Activated CD4-positive, alpha-beta memory T cell treated with anti-CD3 and anti-CD28 coated beads for 36 hours (primary cell): ENCODE data around the gene SLC9A7. TPM values are rescaled to one million over a fixed set of nuclear protein-coding genes. Genes with fewer than 3 reads are reported as not detected.
"Not testable (repeated sequence)": the region's sequence is repeated elsewhere in the genome, so short reads cannot be mapped to it uniquely, and the experiment has no call there.

Source experiments
- CTCF ChIA-PET: fragments of 350-600 bp; sonication (Branson Sonifier 250); formaldehyde crosslinking; loops from one replicate; lab custom pipeline; 2021; ENCODE audit warnings: antibody characterized with exemption, inconsistent platforms; lab: Charles Lee
- POLR2A ChIA-PET: fragments of 350-600 bp; sonication (Branson Sonifier 250); formaldehyde crosslinking; loops from one replicate; lab custom pipeline; 2021; ENCODE audit warnings: antibody characterized with exemption; lab: Charles Lee
- DNase-seq: peaks from one replicate; pipeline ENCODE4 v3.0.0-alpha.2; 2020
- H3K27ac Mint-ChIP-seq: one replicate; pipeline ENCODE4 v1.8.0; 2021; ENCODE audit warnings: mixed read lengths
- H3K27me3 Mint-ChIP-seq: one replicate; pipeline ENCODE4 v1.8.0; 2021; ENCODE audit warnings: mixed read lengths
- H3K36me3 Mint-ChIP-seq: one replicate; pipeline ENCODE4 v1.8.0; 2021; ENCODE audit warnings: mixed read lengths
- H3K4me1 Mint-ChIP-seq: one replicate; pipeline ENCODE4 v1.8.0; 2021; ENCODE audit warnings: low read depth, mixed read lengths
- H3K4me3 Mint-ChIP-seq: one replicate; pipeline ENCODE4 v1.8.0; 2021; ENCODE audit warnings: mild to moderate bottlenecking, mixed read lengths
- H3K9me3 Mint-ChIP-seq: one replicate; pipeline ENCODE4 v1.8.0; 2021; ENCODE audit warnings: mixed read lengths
- intact Hi-C: fragments of 100-400 bp; cut with micrococcal nuclease; formaldehyde crosslinking; loops from one replicate; pipeline ENCODE4 v1.15.1; 2023
- total RNA-seq, 2 experiments: library from RNA; stranded (reverse); gene quantifications; one replicate each; pipeline ENCODE4 v1.2.3, GENCODE V29; 2021

The SLC9A7 gene
- total RNA-seq, result 10 to 100 TPM; 17.7 to 17.8 TPM

GRCh38 chrX:46758956-46759644 lies at the start of gene SLC9A7:
TSS of gene SLC9A7 (minus strand) at chrX:46759118. CDS start at chrX:46759029, 89 bp downstream.
- DNase-seq, result peak; percentile 87
- H3K9me3 Mint-ChIP-seq, result no peaks in the 10 kb centered on the region
- intact Hi-C loops, result loop anchor here (1.0 to 5.0 kb wide), 5 partner anchors 33 to 334 kb away; partner anchors contain the start of gene RP2
- H3K27me3 Mint-ChIP-seq, result peaks cover 3% of the 10 kb centered on the region
- ChIA-PET CTCF (interaction anchor here (0.6 to 3.5 kb wide), 6 partner anchors 10 to 272 kb away, joined by 3 to 32 read pairs (median 6); no protein-coding TSS in a partner anchor), POLR2A (interaction anchor here (1.2 kb wide), 1 partner anchor 77 kb away, joined by 4 read pairs; the partner anchor contains the start of gene RP2)
- H3K4me3 Mint-ChIP-seq, result peak within 1 kb of the TSS; percentile 94
- peak within 1 kb of the TSS; percentile 79 for H3K27ac Mint-ChIP-seq
- peaks cover 4% of the 10 kb centered on the region for H3K36me3 Mint-ChIP-seq
- H3K4me1 Mint-ChIP-seq, result peaks cover 29% of the 10 kb centered on the region

- CTCF ChIA-PET, result no interaction called here
- H3K4me1 Mint-ChIP-seq, result no peaks in the 10 kb centered on the region
- H3K36me3 Mint-ChIP-seq, result no peaks in the 10 kb centered on the region
- H3K4me3 Mint-ChIP-seq, result no peak overlapping the region
- H3K9me3 Mint-ChIP-seq, result no peaks in the 10 kb centered on the region
- POLR2A ChIA-PET, result no interaction called here
- no peaks in the 10 kb centered on the region for H3K27me3 Mint-ChIP-seq
- no peak overlapping the region for H3K27ac Mint-ChIP-seq
- intact Hi-C loops, result no loop called here
- no peak for DNase-seq
Measured at GRCh38 chrX:46805270-46805669, 46.4 kb upstream of the SLC9A7 start.

GRCh38 chrX:46803140-46803539 lies 44.2 kb upstream of the SLC9A7 start:
- Mint-ChIP-seq H3K4me1 (no peaks in the 10 kb centered on the region), H3K9me3 (no peaks in the 10 kb centered on the region), H3K27me3 (no peaks in the 10 kb centered on the region), H3K36me3 (no peaks in the 10 kb centered on the region), H3K27ac (no peak overlapping the region), H3K4me3 (no peak overlapping the region)
- intact Hi-C loops, result no loop called here
- CTCF ChIA-PET, result no interaction called here
- DNase-seq, result no peak
- POLR2A ChIA-PET, result no interaction called here

- H3K9me3 Mint-ChIP-seq, result no peaks in the 10 kb centered on the region
- H3K36me3 Mint-ChIP-seq, result no peaks in the 10 kb centered on the region
- peaks cover 19% of the 10 kb centered on the region for H3K4me1 Mint-ChIP-seq
- H3K27me3 Mint-ChIP-seq, result no peaks in the 10 kb centered on the region
- CTCF ChIA-PET, result interaction anchor here (0.6 to 4.6 kb wide), 16 partner anchors 12 to 388 kb away, joined by 3 to 32 read pairs (median 4); partner anchors contain the start of gene SLC9A7
- no peak overlapping the region for H3K4me3 Mint-ChIP-seq
- DNase-seq, result peak; percentile 84
- POLR2A ChIA-PET, result no interaction called here
- no peak overlapping the region for H3K27ac Mint-ChIP-seq
- intact Hi-C loops, result loop anchor here (1.0 to 10.0 kb wide), 2 partner anchors 37 to 82 kb away; partner anchors contain the start of gene SLC9A7
Measured at GRCh38 chrX:46796574-46797191, 37.8 kb upstream of the SLC9A7 start.

GRCh38 chrX:46793386-46794143 lies 34.6 kb upstream of the SLC9A7 start:
- CTCF ChIA-PET, result no interaction called here
- no peak overlapping the region for H3K27ac Mint-ChIP-seq
- DNase-seq, result no peak
- H3K9me3 Mint-ChIP-seq, result no peaks in the 10 kb centered on the region
- no peak overlapping the region for H3K4me3 Mint-ChIP-seq
- H3K27me3 Mint-ChIP-seq, result no peaks in the 10 kb centered on the region
- POLR2A ChIA-PET, result no interaction called here
- intact Hi-C loops, result loop anchor here (5.0 to 10.0 kb wide), 2 partner anchors 79 to 221 kb away; partner anchors contain the start of gene CHST7
- no peaks in the 10 kb centered on the region for H3K36me3 Mint-ChIP-seq
- peaks cover 19% of the 10 kb centered on the region for H3K4me1 Mint-ChIP-seq

- no peak for DNase-seq
- POLR2A ChIA-PET, result no interaction called here
- CTCF ChIA-PET, result interaction anchor here (1.0 to 2.3 kb wide), 2 partner anchors 32 to 34 kb away, joined by 4 to 6 read pairs; partner anchors contain the start of gene SLC9A7
- intact Hi-C loops, result loop anchor here (1.0 to 10.0 kb wide), 3 partner anchors 33 to 220 kb away; partner anchors contain the start of genes CHST7 and SLC9A7
- Mint-ChIP-seq H3K4me3 (no peak overlapping the region), H3K9me3 (no peaks in the 10 kb centered on the region), H3K4me1 (peaks cover 19% of the 10 kb centered on the region), H3K27ac (no peak overlapping the region), H3K27me3 (no peaks in the 10 kb centered on the region), H3K36me3 (no peaks in the 10 kb centered on the region)
Measured at GRCh38 chrX:46792810-46793188, 33.9 kb upstream of the SLC9A7 start.

GRCh38 chrX:46791927-46792809 lies 33.2 kb upstream of the SLC9A7 start:
- Mint-ChIP-seq H3K27ac (no peak overlapping the region), H3K4me1 (peaks cover 19% of the 10 kb centered on the region), H3K36me3 (no peaks in the 10 kb centered on the region), H3K27me3 (no peaks in the 10 kb centered on the region), H3K9me3 (no peaks in the 10 kb centered on the region), H3K4me3 (no peak overlapping the region)
- intact Hi-C loops, result loop anchor here (1.0 to 10.0 kb wide), 3 partner anchors 33 to 220 kb away; partner anchors contain the start of genes CHST7 and SLC9A7
- POLR2A ChIA-PET, result no interaction called here
- DNase-seq, result peak; percentile 35
- CTCF ChIA-PET, result interaction anchor here (1.0 to 2.3 kb wide), 2 partner anchors 32 to 33 kb away, joined by 4 to 6 read pairs; partner anchors contain the start of gene SLC9A7

GRCh38 chrX:46788902-46789301 lies 30.0 kb upstream of the SLC9A7 start:
- intact Hi-C loops, result no loop called here
- POLR2A ChIA-PET, result no interaction called here
- H3K27ac Mint-ChIP-seq, result no peak overlapping the region

GRCh38 chrX:46784437-46784836 lies 25.5 kb upstream of the SLC9A7 start:
- CTCF ChIA-PET, result interaction anchor here (1.2 kb wide), 1 partner anchor 12 kb away, joined by 3 read pairs; no protein-coding TSS in a partner anchor

More at GRCh38 chrX:46788902-46789301, 30.0 kb upstream of the SLC9A7 start:
- Mint-ChIP-seq H3K4me1 (peaks cover 19% of the 10 kb centered on the region), H3K27me3 (no peaks in the 10 kb centered on the region), H3K36me3 (no peaks in the 10 kb centered on the region), H3K4me3 (no peak overlapping the region), H3K9me3 (no peaks in the 10 kb centered on the region)
- no peak for DNase-seq
- CTCF ChIA-PET, result no interaction called here

GRCh38 chrX:46782034-46782433 lies 23.1 kb upstream of the SLC9A7 start:
- ChIA-PET POLR2A (no interaction called here), CTCF (interaction anchor here (0.8 kb wide), 1 partner anchor 15 kb away, joined by 3 read pairs; no protein-coding TSS in a partner anchor)
- Mint-ChIP-seq H3K9me3 (no peaks in the 10 kb centered on the region), H3K4me1 (peaks cover 12% of the 10 kb centered on the region), H3K27me3 (no peaks in the 10 kb centered on the region), H3K36me3 (no peaks in the 10 kb centered on the region), H3K27ac (no peak overlapping the region), H3K4me3 (no peak overlapping the region)
- DNase-seq, result peak; percentile 8
- intact Hi-C loops, result no loop called here

More at GRCh38 chrX:46784437-46784836, 25.5 kb upstream of the SLC9A7 start:
- intact Hi-C loops, H3K27ac Mint-ChIP-seq, POLR2A ChIA-PET, H3K27me3 Mint-ChIP-seq, H3K4me1 Mint-ChIP-seq, H3K4me3 Mint-ChIP-seq, H3K9me3 Mint-ChIP-seq, DNase-seq, H3K36me3 Mint-ChIP-seq: not testable (repeated sequence)
